K562 (cell line): ENCODE data around the gene TMEM132D.

Experiments
- ATF7 ChIP-seq: fragments of 450-650 bp; IDR thresholded peaks from 2 replicates; pipeline ENCODE4 v1.7.1; 2014; ENCODE audit warnings: mild to moderate bottlenecking, moderate library complexity
- CREB1 ChIP-seq, 2 experiments: sonication (generic) in 1 of 2; formaldehyde crosslinking in 1 of 2; IDR thresholded peaks; 2 replicates each; pipeline versions ENCODE4 v1.6.1 to v1.8.0; 2012 to 2022; ENCODE audit warnings: inconsistent platforms in 1 of 2, mild to moderate bottlenecking in 1 of 2, missing genetic modification reagents in 1 of 2, moderate library complexity in 1 of 2
- CTCF ChIP-seq, 3 experiments: IDR thresholded peaks in 2 of 3; conservative IDR thresholded peaks in 1 of 3; 2 replicates each; pipeline ENCODE4 v1.5.1; 2011 to 2012; ENCODE audit warnings: low read length in 3 of 3, mild to moderate bottlenecking in 3 of 3, control low read depth in 2 of 3, improper control_type of control experiment in 1 of 3, inconsistent platforms in 1 of 3, low read depth in 1 of 3, mixed read lengths in 1 of 3, moderate library complexity in 1 of 3; ENCODE audit not compliant: insufficient read depth in 2 of 3
- HDAC1 ChIP-seq, 2 experiments: fragments of 450-650 bp; IDR thresholded peaks; 2 replicates each; pipeline ENCODE4 v1.6.1; 2016 to 2017; ENCODE audit warnings: inconsistent platforms in 1 of 2, mild to moderate bottlenecking in 1 of 2, moderate library complexity in 1 of 2
- MEF2D ChIP-seq: conservative IDR thresholded peaks from 2 replicates; pipeline ENCODE4 v1.6.1; 2016; ENCODE audit warnings: low read depth, missing genetic modification characterization, missing compliant biosample characterization
- PHF8 ChIP-seq: fragments of 200-600 bp; sonication (generic); IDR thresholded peaks from 2 replicates; pipeline ENCODE4 v1.6.1; 2012; ENCODE audit warnings: mixed run types, mild to moderate bottlenecking, inconsistent platforms, low read length, moderate library complexity, borderline replicate concordance
- RREB1 ChIP-seq: fragments of 250-450 bp; sonication (Bioruptor Pico); IDR thresholded peaks from 2 replicates; pipeline ENCODE4 v1.4.0; 2020
- ZKSCAN1 ChIP-seq: fragments of 150-350 bp; IDR thresholded peaks from 2 replicates; pipeline ENCODE4 v1.6.1; 2016; ENCODE audit warnings: low read depth, low read length
- ZNF384 ChIP-seq: IDR thresholded peaks from 2 replicates; pipeline ENCODE4 v1.6.1; 2012; ENCODE audit warnings: low read depth, low read length, improper control_type of control experiment
- ZNF395 ChIP-seq: fragments of 200-800 bp; sonication (Bioruptor generic); IDR thresholded peaks from 2 replicates; pipeline ENCODE4 v1.6.1; 2017; ENCODE audit warnings: missing genetic modification characterization, missing compliant biosample characterization
- ZNF639 ChIP-seq, 2 experiments: fragments of 200-800 bp in 1 of 2; sonication (Bioruptor generic) in 1 of 2; sonication (generic) in 1 of 2; formaldehyde crosslinking in 1 of 2; IDR thresholded peaks in 1 of 2; conservative IDR thresholded peaks in 1 of 2; 2 replicates each; pipeline versions ENCODE4 v1.5.0 to v1.6.1; 2016 to 2020; ENCODE audit warnings: missing compliant biosample characterization in 1 of 2, missing genetic modification characterization in 1 of 2, missing genetic modification reagents in 1 of 2
- ZNF75A ChIP-seq: fragments of 450-650 bp; formaldehyde crosslinking; IDR thresholded peaks from 2 replicates; pipeline ENCODE4 v1.4.0; 2020; ENCODE audit warnings: mild to moderate bottlenecking

GRCh38 chr12:129119537-129119936 lies 784.3 kb downstream of the TMEM132D start:
- TF ChIP-seq ZNF395 (CRISPR knock-in tag) (no peak), CTCF (IDR thresholded peaks at IDR 0.05 in 2 of 3, conservative IDR thresholded peaks at IDR 0.05 in 1 of 3; ENCODE audit: insufficient read depth in 2 of 3, low read depth in 1 of 3, low read length in 3 of 3) (no peak), ZKSCAN1 (no peak), ATF7 (no peak), ZNF384 (no peak), ZNF639 (CRISPR knock-in tag; conservative IDR thresholded peaks at IDR 0.05 in 1 of 2, IDR thresholded peaks at IDR 0.05 in 1 of 2) (no peak), RREB1 (CRISPR knock-in tag) (no peak), ZNF75A (no peak), PHF8 (no peak), MEF2D (tag) (no peak), HDAC1 (IDR thresholded peaks at IDR 0.05) (no peak), CREB1 (IDR thresholded peaks at IDR 0.05) (no peak), CREB1 (CRISPR knock-in tag; IDR thresholded peaks at IDR 0.05) (no peak)
